ENCODE measurements around the gene KRT73. TPM values are rescaled to one million over a fixed set of nuclear protein-coding genes. Genes with fewer than 3 reads are reported as not detected.

KRT73 gene
- total RNA-seq, 1 experiment from 2014 or later, result not detected

DNA sequence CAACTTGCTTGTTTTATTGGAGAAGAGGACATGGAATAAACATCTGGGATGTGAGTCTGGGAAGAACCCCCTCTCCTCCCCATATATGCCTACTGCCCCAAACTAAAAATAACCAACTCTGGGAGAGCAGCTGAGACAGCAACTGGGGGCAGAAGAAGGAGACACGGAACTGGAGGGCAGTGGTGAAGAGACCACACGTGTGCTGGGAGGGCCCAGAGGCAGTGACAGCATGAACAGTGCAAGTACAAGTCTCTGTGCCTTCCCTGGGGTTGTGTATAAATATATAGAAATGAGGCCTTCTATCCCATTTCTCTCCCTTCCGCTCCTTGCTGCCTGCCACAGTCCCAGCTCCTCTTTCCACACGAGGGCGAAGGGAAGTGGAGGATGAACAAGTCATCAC lies 4.0 kb upstream of the KRT73 start:
- no peak for DNase-seq (ENCODE audit: low read depth)

DNA sequence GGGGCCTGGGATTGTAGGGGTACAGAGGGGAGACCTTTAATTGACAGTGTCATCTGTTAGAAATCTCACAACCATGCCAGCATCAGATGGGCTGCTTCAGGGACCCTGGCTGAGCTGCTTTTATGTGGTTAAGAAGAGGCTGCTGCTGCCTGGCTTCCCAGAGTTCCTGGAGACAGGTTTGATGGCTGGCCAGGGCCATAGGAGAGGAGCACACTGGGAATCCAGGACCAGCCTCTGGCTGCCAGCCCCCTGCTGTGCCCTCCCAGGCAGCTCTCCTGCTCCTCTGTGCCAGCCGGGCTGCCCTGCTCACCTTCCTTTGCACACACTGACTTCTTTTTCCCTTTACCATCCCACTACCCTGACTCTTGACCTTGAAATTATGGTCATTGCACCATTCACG lies 507 bp upstream of the KRT73 start:
- no peak for DNase-seq (ENCODE audit: low read depth)

DNA sequence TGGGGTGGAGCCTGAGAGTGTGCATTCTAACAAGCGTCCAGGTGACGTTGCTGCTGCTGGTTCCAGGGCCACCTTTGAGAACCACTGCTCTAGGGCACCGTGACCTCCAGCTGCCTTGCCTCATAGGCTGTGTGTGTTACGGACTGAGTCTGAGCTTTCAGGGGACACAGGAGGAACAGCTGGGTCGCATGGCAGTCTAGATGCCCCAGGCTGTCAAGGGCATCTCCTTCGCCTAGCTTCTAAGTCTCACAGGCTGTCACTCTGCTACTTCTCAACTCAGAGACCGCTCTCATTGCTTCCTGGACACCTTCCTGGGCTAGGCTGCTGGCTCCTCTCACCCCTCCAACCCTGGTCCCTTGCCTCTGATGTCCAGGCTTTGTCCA lies 965 bp downstream of the KRT73 start:
- DNase-seq (ENCODE audit: low read depth), result no peak

DNA sequence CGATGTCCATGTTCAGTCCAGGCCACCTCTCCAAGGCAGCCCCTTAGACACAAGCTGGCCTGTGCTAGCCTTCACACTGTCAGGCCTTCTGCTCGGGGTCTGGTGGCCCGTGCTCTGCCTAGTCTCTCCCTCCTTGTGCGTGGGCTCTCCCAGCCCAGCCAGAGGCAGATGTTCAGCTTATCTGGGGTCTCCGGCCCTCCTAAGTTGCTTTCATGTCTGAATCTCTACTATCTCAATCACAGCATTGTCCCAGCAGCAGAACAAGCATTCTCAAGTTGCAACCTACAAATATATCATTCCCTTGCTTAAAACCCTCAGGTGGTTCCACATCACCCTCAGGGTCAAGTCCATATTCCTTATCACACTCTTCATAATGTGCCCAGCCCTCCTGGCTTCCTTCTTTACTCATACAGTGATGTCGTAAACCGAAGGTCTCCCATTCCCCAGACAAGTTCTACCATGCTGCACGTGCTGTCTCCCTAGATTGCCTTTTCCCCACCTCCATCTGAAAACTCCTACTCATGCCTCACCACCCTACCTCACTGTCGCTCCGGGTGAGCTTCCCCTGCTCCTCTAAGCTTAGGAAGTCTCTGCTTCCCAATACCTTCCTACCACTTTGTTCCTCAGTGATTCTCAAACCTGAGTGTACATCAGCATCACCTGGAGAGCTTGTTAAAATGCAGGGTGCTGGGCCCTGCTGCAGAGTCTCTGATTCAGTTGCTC lies 1.5 kb downstream of the KRT73 start:
- DNase-seq (ENCODE audit: low read depth), result no peak

DNA sequence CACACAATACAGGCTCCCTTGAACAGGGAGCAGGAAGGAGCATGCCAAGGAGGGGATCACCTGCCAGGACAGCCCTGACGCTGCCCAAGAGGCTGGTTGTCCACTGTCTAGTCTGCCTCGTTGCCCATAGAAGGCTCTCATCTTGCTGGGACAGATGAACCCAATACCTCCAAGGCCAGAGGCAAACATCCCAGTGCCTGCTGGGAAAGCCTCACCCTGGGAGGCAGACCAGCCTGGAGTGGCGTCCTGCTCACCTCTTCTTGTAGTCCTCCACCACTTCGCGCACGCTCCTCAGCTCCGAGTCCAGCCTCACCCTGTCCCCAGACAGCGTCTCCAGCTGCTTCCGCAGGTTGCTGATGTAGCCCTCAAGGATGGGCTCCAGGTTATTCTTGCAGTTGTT lies 2.4 kb downstream of the KRT73 start:
- no peak for DNase-seq (ENCODE audit: low read depth)

DNA sequence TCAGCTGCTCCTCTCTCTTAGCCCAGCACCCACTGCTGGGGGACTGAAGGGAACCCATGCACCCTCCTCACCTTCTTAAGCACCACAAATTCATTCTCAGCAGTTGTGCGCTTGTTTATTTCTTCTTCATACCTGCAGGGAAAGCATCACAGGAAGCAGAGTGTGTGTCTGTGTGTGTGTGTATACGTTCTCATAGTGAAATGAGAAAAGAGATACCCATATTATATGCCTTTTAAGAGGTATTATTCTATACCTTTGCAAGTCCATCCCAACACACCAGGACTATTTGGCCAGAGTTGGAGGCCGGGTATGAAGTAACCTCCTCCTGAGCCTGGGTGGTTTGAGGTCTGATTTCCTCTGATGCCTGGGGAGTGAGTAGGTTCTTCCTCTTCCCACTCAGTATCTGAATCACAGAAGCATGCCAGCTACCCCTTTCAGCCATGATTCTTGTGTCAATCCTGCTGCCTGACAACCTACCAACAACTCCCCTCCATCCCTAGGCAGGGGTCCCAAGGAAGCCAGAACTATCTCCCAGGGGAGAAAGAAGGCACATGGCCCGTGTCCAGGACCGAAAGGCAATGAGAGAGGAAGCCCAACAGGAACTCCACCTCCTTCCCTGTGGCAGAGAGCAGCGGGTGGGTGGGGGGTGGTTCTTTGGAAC lies 3.0 kb downstream of the KRT73 start:
- DNase-seq (ENCODE audit: low read depth), result no peak

DNA sequence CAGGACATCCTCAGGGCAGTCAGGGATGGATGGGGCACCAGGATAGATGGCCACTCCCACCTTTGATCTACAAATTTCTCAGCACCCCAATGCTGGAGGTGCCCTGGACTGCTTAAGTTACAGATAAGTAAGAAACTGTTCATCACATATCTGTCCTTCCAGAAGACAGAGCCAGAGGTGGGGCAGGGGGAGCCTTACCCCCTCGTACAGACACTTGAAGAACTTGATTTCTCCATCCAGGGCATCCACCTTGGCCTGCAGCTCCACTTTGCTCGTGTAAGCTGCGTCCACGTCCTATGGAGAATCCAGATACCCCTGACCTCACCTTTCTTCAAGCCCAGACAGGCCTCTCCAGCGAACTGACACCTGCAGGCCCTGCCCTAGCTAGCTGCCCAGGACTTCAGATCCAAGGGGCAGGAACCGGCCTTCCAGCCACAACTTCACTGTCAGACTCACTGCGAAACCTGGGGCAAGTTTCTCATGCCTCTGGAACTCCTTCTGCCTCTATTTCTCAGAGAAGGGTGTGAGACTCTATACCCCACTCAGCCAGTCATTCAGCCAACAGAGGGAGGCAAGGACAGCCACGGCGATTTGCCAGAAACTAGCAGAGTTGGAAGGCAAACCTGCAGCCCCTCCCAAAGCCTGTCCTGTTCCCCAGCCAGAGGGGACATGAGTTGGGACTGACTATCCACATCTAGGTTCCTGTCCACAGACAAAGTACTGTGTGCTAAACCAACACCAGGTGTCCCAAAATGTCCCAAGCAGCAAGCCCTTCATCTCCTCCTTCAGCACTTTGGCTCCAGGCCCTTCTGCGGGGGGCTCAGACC lies 3.8 kb downstream of the KRT73 start:
- DNase-seq (ENCODE audit: low read depth), result no peak

DNA sequence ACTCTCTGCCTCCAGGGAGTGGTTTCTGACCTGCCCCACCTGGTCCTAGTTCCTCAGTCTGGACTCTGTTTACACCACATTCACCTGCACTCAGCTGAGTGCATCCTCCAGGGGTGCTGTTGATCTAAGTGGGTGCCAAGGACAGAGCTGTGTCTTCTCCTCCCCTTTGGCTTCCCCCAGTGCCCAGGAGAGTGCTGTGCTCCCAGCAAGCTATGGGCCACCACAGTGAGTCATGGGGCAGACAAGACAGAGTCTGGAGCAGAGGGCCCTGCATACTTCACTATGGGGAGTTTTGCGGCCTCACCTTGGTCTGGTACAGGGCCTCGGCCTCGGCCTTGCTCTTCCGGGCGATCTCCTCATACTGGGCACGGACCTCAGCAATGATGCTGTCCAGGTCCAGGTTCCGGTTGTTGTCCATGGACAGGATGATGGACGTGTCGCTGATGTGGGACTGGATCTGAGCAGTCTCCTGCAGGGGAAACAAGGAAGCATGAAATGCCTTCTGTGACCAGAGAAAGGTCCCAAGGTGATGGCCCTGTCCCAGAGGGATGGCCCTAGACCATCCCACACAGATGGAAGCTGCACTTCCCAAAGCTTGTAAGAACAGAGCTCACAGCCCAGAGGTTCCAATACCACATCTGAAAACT lies 4.9 kb downstream of the KRT73 start:
- no peak for DNase-seq (ENCODE audit: low read depth)

DNA sequence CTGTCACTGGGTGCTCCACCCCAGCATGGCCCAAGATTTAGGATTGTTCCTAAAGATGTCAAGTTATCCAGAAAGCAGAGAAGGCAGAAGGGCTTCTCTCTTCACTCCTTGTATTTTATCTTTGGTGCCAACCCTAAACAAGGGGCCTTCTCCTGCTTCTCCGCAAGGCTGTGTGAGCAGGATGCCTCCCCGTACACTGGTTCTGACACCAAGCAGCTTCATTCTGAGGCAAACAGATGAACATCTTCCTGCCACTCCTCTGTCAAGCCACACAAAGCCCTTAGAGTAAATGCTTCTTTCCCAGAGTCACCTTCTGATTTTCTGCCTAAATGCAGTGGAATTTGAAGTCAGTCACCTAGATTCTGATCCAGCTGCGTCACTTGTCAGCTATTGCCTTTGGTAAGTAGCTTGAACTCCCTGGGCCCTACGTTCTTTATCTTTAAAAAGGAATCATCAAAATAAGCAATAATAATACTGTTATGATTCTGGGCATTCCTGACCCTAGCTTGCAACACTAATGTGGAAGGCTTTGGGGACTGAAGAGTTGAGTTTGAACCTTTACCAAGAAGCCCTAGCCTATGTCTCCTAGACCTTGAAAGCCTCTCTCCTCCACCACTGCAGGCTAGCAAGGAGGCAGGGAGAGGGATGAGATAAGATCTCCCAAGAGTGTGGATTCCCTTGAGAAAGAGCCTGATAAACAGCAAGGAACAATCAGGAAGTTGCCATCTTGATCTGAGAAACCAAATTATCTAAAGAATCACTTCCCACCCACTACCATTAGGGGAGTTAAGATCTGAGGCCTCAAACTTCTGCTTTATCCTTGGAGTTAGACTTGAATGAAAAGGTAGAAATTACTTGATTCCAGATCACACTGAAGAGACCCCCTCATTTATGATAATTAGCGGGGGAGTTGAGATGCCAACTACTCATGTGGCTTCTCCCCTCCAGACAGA lies 5.7 kb downstream of the KRT73 start:
- no peak for DNase-seq (ENCODE audit: low read depth)

DNA sequence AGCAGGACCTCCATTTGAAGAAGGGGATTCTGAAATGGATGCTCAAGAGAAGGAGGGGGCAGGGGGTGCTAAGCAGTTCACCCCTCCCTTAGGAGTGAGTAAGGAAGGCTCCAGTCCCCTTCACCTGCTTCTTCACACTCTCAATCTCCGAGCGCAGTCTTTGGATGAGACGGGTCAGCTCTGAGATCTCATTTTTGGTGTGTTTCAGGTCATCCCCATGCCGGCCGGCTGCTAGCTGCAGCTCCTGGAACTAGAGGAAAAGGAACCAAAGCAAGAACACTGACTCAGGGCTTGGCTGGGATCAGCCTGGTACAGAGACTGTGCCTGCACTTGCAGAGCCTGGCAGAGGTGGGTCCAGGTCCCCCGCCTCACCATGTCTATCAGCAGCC lies 7.3 kb downstream of the KRT73 start:
- no peak for DNase-seq (ENCODE audit: low read depth)

DNA sequence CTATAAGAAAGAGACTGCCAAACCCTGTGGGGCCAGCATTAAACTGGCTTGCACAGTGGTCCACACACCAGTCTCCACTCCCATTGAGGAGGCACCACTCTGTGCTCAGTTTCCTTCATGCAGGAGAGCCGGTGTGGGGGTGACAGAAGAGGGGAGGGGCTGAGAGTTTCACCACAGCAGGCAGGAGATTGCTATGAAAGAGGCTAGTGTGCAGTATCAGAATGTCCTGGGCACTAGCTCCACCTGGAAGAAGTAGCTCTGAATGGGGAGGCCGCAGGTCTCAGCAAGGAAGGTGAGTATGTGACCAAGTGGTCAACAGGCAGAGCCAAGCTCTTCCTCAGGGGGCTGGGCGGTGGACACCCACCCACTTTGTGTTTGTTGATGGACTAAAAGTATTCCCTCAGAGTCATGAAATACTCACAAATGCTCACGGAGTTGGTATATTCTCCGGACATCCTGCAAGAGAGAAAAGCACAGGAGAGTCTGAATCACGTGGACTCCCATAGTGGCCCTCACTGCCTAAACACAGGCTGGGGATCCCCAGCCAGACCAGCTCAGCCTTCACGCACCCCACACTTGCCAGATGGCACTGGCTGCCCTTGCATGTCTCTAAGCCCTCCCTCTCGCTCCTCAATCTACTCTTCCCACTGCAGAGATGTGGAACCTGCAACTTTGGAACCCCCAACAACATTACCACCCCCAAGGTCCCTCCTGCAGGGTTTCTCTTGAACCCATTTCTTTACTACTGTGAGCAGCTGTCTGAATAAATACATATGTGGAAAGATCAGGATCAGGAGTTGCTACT lies 9.3 kb downstream of the KRT73 start:
- DNase-seq (ENCODE audit: low read depth), result no peak

DNA sequence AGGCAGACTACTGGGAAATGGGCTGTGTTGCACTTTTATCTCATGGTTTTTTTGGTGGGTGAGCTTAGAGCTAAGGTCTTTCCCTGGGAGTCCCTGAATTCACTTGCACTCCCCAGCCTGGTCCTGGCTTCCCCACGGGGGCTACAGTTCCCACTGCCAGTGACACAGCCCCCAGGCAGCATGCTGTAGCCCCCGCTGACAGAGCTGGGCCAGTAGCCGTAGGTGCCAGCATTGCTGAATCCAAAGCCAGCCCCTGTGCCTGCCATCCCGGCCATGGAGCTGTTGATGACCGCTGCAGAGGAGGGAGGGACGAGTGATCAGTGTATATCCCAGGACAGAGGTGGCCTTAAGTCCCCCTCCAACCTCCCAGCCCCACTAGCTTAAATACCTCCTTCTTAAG lies 10.2 kb downstream of the KRT73 start:
- DNase-seq (ENCODE audit: low read depth), result no peak

DNA sequence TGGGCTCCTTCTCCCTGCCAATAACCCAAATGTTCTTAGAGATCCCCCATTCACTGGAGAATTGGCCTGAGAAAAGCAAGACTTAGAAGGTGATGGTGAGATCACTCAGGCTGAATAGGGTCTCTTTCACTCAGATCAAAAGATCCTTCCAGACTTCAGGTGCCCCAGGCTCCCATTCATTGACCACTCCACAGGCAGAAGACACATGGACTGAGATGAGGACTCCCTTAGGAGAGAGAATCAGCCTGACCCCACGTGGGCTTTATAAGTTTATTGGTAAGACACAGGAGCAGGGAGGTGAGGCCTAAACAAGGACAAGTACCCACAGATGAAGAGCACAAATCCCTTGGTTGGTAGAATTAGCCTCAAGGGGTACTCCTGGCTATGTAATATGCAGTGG lies 11.0 kb downstream of the KRT73 start:
- DNase-seq (ENCODE audit: low read depth), result no peak

DNA sequence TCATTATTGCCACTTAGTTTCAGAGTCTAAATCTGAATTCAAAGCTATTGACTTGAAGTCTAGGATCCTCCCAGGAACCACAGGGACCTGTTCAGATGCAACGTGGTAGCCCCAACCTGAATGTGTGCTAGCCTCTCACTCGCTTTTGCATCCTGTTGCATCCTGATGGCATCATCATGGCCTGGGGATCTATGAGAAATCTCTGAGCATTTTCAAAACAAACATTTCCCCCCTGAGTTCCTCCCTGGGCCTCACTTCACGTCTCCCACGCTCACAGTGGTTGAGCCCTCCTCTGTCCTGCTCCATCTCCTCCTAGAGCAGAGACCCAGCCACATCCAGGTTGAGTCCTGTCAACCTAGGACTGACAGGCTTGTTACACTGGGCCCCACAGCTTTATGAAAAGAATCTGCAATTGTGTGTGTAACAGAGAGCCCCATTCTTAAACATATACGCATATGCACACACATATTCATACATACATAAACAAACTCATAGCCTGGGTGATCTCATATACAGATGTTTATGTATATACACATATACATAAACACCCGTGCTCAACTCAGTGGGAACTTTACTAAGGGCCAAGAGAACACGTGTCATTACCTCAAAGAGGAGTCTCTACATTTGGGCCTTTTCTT lies 11.7 kb downstream of the KRT73 start:
- DNase-seq (ENCODE audit: low read depth), result no peak

DNA sequence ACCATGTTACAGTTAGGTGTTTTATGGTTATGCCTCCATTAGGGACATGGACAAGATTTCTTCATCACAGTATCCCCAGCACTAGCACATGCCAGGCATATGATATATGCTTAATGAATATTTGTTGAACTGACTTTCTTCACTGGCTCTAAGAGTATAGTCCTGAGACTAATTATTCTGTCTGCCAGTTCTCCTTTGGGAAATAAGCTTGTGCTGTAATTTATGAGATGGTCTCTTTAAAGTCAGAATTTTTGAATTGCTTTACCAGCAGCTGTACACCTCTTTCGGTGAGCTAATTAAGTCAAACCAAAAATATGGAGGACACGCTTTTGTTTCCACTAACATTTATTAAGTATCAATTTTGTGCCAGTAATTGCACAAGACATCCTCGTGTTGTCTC lies 12.3 kb downstream of the KRT73 start:
- no peak for DNase-seq (ENCODE audit: low read depth)

DNA sequence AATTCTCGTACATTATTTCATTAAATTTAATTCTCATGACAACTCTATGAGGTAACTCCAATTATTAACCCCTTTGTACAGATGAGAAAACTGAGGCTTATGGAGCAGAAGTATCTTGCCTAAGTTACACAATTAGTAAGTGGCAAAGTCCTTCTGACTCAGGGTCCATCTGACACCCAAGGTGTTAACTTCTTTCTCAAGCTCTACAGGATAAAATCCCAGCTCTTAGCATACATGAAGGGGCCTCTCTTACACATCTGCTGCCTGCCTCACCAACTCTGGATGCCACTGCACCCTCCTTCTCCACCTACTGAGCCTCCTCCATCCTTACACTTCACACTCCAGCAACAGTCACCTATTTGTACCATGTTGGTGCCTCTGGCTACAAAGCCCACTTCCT lies 12.8 kb downstream of the KRT73 start:
- no peak for DNase-seq (ENCODE audit: low read depth)

DNA sequence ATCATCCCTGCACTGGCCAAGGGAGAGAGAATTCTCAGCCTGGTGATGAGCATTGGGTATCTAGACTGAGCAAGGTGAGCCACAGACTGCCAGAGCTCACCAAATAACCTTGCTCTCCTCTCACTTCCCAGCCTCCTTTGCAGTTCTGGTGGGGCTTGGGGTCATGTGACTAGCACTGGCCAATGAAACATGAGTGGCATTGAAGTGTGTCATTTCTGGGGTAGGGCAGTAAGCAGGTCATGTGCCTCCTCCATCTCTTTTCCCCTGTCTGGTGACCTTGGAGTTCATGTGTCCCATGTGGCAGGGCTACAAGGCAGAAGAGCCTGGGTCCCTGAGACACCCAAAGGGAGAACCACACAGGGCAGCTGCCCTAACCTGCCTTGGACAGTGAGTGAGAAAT lies 13.5 kb downstream of the KRT73 start:
- DNase-seq (ENCODE audit: low read depth), result no peak

DNA sequence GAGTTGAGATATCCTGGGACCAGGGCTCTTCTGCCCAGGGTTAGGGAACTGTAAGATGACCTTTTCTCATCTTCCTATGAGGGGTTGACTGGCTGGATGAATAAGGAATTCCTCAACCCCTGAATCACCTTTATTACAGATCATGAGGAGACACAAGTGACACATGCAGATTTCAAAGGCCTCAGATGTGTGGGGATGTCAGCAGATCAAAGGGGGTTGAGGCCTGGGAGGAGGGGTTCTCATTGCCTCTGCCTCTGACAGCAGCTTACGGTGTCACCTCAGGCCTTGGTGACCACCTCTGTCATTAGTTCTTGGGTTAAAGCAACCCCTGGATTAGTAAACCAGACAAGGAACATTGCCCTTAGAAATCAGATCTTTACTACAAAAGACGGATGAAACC lies 15.0 kb downstream of the KRT73 start:
- no peak for DNase-seq (ENCODE audit: low read depth)

DNA sequence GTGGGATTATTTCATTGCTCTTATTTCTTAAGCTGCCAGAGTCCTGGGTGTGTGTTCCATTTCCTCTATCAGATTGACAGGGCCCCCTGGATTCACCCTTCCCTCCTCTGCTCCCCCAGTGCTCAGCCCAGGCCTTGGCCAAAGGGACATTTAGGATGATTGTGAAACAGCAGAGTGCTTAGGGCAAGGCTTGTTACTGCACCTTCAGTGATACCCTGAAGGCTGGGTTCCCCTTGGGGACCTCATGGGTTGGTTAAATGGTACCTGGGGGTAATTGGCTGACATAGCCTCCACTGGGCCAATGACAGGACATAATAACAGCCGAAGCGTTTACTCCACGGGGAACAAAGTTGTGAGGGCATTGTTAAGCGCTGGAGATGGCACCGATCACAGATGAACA lies 15.8 kb downstream of the KRT73 start:
- no peak for DNase-seq (ENCODE audit: low read depth)

DNA sequence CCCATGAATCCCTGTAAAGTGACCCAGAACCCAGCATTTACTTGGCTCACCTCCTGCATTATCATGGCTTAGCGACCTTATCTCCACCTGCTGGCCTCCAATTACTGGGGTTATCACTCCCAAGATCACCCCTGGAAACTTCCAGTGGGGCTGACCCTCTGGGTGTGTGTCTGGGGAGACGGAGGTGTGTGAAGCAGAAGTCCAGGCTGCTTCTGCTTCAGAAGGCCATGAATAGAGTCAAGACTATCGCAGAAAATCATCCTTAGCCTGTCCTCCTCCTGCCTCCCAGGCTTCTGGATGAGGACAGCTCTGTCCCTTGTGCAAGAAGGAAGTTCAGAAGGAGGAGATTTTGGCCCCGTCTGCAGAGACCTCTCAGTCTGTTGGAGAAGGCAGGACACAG lies 16.7 kb downstream of the KRT73 start:
- no peak for DNase-seq (ENCODE audit: low read depth)

All from RPMI7951 (cell line).